HG02981 (cell line): ENCODE measurements around the gene ITGA3.
"Not testable (repeated sequence)": the region's sequence is repeated elsewhere in the genome, so short reads cannot be mapped to it uniquely, and the experiment has no call there.

Source experiments
- ATAC-seq: cut with Tn5 transposase; IDR thresholded peaks from one replicate; pipeline ENCODE4 v1.9.1; 2021; ENCODE audit warnings: mild to moderate bottlenecking, moderate library complexity; ENCODE audit not compliant: unreplicated experiment

Gene ITGA3

GRCh38 chr17:50034498-50035364, 21.2 kb upstream of the ITGA3 start:
- ATAC-seq: no peak

DNA sequence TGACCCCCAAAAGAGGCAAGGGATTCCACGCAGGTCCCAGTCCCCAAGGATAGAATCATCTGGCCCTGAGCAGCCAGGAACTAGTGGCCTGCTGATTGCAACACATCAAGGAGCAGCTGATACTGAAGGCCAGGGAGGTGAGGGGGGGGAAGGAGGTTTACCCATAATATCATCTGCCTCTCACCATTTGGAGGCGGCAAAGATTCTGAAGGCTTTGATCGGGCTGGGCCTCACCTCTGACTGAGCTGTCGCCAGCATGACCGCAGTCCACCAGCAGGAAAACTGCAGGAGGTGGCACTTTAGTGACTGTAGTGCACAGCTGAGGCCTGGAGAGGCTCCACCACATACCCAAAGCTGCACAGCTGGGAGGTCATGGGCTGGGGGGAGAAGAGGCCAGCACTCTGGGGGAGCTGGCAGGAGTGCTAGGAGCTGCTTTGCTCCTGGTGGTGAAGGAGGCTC, 20.5 kb upstream of the ITGA3 start:
- ATAC-seq: no peak

GRCh38 chr17:50035945-50036344, 20.0 kb upstream of the ITGA3 start:
- ATAC-seq: no peak

DNA sequence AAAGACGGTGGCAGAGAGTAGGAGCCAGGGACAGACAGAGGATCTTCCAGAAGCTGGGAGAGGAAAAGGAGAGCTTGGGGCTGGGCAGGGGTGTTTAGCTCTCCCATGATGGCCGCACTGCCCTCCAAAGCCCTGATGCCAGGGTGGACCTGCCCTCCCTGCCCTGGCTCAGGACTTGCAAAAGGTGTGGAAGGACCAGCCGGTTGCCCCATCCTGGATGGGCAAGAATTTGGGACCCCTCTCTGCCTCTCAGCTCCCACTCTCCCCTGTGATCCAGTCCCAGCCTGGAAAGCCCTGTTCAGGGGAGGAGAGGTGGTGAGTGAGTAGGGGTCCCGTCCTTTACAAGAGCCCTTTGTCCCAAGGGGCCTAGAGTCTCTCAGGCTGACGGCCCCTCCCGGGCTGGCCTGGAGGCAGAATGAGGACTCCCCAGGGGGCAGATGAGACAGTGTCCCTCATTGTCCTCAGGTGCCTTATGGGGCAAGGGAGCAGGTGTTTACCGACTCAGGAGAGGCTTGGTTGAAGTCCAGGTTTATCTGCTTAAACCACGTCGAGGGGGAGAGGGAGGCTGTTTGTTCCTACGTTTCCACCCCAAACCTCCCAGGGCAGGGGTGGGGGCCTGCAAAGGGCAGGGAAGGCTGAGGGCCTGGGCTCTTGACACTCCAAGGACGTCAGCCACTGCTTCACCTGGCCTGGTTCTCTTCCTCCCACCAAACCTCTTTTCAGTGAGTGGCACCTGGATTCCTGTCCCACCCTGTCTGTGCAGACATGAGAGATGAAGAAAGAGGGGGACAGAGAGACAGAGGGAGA, 19.3 kb upstream of the ITGA3 start:
- no peak for ATAC-seq

- no peak for ATAC-seq
Observed at GRCh38 chr17:50037321-50038107, 18.4 kb upstream of the ITGA3 start.

DNA sequence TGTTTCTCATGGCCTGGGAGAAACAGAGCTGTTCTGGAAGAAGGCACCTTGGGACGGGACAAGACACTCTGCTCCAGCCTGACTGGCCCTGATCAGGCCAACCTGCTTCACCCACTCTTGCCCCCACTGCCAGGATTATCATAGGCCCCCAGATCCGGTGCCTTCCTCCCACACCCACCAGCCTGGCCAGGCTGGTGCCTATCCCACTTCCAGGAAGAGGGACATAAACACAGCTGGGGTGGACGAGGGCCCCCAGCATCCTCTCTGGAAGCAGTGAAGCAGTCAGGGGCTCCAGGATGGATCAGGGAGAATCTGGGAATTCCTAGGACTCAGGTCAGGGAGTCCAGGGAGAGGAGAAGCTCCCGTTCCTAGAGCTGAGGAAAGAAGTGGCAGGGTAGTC, 16.9 kb upstream of the ITGA3 start:
- ATAC-seq: no peak

GRCh38 chr17:50040496-50040895, 15.4 kb upstream of the ITGA3 start:
- not testable (repeated sequence) for ATAC-seq

DNA sequence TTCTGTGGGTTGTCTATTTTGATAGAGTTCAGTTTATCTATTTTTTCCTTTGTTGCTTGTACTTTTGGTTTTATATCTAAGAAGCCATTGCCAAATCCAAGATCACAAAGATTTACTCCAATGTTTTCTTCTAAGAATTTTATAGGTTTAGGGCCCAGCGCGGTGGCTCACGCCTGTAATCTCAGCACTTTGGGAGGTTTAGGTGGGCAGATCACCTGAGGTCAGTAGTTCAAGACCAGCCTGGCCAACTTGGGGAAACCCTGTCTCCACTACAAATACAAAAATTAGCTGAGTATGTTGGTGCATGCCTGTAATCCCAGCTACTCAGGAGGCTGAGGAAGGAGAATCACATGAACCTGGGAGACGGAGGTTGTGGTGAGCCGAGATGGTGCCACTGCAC, 13.7 kb upstream of the ITGA3 start:
- no peak for ATAC-seq

GRCh38 chr17:50043290-50044148, 12.4 kb upstream of the ITGA3 start:
- ATAC-seq: no peak

- no peak for ATAC-seq
Observed at GRCh38 chr17:50044483-50044882, 11.4 kb upstream of the ITGA3 start.

GRCh38 chr17:50045154-50045553, 10.8 kb upstream of the ITGA3 start:
- no peak for ATAC-seq

GRCh38 chr17:50046179-50046578, 9.7 kb upstream of the ITGA3 start:
- ATAC-seq: no peak

- ATAC-seq: no peak
Observed at GRCh38 chr17:50046667-50047066, 9.2 kb upstream of the ITGA3 start.

GRCh38 chr17:50047083-50047482, 8.8 kb upstream of the ITGA3 start:
- no peak for ATAC-seq

GRCh38 chr17:50047488-50048126, 8.3 kb upstream of the ITGA3 start:
- no peak for ATAC-seq

DNA sequence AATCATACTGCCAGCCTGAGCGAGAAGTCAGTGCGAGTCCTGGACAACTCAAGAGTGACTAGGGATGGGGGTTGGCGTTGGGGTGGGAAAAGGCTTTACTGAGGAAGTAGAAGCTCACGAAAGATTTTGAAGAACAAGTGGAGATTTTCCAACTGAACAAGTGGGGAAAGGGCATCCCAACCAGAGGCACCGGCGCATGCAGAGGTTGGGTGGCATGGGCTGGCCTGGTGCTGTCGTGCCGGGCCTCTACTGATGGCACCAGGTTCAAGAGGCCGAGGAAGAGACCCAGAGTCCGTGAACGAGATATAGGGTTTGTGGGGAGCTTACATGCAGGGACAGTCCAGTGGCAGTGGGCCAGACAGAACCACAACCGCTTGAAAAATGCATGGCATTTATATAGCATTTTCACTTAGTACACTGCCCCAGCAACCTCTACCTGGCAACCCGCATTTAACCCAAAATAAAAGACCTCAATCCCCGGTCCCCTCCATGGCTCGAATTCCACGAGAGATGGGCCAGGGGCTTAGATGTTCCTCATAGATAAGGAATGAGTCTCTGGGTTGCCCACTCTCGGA, 7.7 kb upstream of the ITGA3 start:
- no peak for ATAC-seq

DNA sequence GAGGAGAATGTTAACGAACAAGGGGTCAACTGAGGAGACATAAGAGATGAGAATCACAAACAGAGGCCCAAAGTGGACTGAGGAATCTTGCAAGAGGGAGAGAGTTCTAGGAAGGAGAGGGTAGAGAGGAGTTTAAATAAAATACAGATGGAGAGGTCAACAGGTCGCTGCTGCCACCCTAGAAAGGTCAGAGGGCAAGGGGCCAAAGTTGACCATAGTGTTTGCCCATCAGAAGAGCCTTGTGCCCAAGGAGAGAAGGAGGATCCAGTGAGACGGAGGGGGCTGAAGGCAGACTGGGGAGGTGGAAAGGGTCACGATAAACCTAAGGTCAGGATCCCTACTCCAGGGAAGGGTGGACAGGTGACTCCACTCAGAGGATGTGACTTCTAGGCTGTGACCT, 6.9 kb upstream of the ITGA3 start:
- ATAC-seq: no peak

DNA sequence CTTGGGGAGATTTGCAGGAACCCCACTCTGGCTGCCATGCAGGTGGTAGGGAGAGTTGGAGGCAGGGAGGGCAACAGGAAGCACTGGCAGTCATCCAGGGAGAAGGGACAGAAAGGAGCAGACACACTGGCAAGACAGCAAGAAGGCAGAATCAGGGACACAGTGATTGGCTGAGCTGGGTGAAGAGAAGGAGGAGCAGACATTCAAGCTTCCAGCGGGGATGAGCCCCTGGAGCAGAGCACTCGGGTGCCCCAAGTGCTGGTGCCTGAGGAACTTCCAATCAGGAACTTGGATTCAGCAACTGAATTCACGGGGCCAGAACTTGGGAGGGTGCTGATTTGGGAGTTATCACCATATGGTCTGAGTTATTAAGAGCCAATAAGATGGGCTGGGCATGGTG, 6.3 kb upstream of the ITGA3 start:
- ATAC-seq: no peak

DNA sequence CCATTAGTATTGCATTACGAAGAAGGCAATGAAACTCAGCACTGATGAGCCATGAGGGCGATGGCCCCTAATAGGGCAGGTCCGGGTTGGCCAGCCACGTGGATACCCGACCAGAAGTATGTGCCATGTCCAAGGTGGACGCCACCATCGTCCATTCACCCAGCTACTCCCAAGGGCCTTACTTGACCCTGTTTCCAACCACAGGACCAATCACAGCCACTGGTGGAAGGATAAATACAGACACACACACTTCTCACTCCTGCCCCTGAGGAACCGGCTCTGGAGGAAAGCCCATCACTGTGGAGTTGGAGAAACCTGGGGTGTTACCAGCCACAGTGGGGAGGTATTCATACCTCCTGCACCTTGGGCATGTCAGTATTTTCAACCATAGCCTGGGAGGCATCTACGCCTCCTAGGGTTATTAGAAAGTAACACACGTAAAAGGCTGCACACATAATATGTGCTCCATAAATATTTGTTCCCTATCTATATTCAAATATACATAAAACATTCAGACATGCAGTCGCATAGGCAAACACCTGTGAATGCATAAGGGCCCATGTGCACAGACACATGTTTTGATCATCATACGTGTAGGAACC, 5.4 kb upstream of the ITGA3 start:
- ATAC-seq: no peak
